Midbrain (tissue), 1 donor: ENCODE results near the gene SPOCK1.
A peak's percentile ranks its signal among the peaks of the same experiment; 100 is the strongest.

Source experiments
- DNase-seq: peaks from one replicate; lab custom pipeline; 2025; lab: John Stamatoyannopoulos, UW

The SPOCK1 gene

GRCh38 chr5:137114529-137114928 is 384.6 kb downstream of the SPOCK1 start:
- DNase-seq = no peak

GRCh38 chr5:137113939-137114338 is 385.2 kb downstream of the SPOCK1 start:
- no peak for DNase-seq

DNA sequence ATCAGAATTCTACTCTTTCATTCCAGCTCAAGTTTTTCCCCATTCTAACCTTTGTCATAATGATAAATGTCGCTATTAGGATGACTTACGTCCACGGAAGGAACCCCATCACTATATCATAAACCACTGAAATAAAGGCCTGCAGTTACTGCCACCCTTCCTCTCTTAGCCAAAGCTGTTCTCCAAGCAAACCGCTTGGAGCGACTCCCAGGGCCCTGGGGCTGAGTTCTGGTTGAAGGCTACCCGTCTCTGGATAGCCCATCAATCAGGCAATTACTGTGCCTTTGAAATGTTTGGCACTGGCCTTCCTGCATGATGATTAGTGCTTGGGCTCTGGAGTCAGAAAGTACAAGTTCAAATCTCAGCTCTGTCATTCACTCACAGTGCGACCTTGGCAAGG is 386.0 kb downstream of the SPOCK1 start:
- no peak for DNase-seq

DNA sequence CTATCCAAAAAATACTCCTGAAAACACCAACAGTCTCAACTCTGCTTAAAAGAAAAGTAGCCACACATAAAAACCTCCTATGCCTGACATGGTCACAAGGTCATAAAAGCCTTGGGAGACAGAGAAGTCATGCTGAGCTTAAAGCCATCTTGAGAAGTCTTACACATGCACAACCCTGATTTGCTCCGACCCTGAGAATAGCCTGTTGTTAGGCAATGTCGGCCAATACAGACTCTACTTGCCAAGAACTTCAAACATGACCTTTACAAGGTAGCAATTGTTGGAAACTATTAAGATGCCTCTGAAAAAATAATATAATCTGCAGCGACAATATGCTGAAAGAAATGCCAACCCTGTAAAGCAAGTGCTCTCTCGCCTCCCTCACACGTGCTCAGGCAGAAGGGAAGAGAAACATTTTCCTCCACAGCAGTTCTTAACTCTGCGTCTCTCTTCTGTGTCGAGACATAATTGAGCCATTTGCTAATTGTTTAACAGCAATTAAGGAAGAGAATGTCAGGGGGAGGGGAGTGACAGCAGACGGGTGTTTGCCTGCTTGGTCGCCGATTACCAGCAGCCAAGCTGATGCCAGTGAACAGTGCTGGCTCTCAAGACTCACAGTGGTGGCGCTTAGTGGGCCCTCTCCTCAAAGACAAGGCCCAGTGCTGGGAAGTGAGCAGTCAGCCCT is 393.6 kb downstream of the SPOCK1 start:
- DNase-seq = no peak

DNA sequence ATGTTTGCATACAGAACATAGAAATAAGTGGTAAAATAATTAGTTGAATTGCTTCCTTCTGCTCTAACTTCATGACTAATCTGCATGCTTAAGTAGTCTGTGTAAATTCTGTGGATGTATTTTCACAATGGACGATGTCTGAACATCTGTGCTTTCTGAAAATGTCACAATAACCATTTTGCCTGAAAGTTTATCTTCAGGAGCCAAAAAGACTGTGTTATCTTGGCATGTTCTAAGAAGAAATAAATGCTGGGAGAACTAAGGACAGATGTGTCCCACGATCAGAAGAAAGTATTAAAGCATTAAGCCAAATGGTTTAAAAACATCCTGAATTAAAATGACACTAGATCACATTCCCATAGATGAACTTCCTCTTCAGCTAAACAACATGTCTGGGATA is 397.6 kb downstream of the SPOCK1 start:
- DNase-seq = no peak

GRCh38 chr5:137099651-137100050 is 399.5 kb downstream of the SPOCK1 start:
- DNase-seq = no peak

- DNase-seq = no peak
Observed at GRCh38 chr5:137098663-137099062, 400.5 kb downstream of the SPOCK1 start.

DNA sequence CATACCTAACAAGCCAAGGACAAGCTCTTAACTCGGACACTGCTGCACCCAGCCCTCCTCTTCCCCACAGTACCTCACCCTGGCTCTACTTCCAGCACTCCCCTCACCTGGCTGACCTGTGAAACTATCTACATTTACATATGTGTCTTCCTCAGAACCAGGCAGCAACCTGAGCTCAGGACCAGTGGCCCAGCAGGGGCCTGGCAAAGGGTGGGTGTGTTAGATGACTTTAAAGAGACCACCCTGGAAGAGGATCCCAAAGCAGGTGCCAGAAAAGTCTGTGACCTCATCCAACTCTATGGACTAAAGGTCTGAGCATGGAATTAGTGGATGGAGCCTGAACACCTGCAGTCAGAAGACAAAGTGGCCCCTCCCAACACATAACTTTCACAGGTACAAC is 400.9 kb downstream of the SPOCK1 start:
- DNase-seq = no peak

DNA sequence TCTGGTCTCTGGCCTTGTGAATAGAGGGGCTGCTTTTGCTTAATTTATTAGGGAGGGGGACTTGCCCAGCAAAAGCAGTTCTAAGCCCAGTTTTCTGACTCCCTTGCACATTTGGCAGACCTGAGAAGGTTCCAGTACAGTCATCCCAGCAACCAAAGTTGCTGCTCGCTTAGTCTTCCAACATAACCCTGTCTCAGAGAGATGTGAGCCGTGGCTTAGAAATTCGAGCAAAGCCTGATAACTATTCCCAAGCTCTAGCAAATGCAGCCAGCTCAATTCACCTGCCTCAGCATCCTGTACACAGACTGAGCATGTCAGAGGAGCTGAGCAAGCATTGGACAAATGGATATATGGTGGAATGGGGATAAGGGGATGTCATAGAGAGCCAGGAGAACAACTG is 401.9 kb downstream of the SPOCK1 start:
- DNase-seq = no peak

- no peak for DNase-seq
Observed at GRCh38 chr5:137096149-137097103, 402.7 kb downstream of the SPOCK1 start.

DNA sequence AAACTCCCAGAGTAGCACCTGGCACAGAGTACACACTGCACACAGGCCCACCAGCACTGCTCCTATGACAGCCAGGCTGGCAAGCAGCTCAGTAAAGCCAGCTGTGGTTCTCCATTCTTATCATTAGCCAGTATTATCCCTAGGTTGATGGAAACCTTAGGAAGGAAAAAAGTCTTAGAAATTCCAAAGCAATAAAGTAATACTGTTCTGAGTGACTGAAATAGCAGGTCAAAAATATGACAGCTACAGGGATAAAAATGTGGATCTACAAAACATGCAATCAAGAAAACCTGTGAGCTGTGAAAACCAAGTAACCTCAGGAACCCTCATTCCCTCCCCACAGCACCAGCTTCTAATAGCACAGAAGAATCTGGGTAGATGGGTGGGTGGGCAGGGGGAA is 403.5 kb downstream of the SPOCK1 start:
- DNase-seq = no peak

GRCh38 chr5:137092831-137093230 is 406.3 kb downstream of the SPOCK1 start:
- DNase-seq = no peak

DNA sequence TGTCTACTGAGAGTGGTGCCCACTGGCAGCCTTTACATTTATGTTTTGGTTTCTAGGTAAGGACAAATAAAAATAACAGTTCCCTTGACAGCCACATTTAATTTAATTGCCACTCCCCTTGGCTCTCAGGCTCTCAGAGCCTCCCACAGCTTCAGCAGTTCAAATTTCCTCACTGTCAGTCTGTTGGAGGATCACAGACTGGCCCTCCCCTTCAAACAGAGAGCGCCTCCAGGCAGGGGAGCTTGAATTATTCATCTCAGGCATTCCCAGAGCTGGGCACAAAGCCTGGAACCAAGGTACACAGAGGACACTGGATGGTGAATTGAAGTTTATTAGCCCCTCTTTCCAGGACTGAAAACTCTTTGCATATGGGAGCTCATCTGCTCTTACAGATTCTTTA is 407.7 kb downstream of the SPOCK1 start:
- peak; percentile 45 for DNase-seq

DNA sequence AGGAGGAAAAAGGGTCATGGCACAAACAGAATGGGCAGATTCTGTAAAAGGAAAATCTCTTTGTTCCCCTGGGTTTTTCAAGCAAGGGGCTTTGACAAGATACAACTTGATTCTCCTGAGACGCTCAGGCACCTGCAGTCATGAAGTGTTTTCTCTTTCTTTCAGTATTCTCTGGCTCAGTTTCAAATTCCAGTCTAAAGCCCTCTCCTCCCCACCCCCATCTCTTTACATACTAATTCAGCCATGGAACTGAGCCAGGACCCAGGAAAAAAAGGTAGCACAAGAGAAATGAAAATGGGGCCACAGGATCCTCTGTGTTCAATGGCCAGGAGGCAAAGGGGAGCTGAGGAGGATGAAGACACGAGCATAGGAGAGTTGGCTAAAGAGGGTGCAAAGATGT is 408.4 kb downstream of the SPOCK1 start:
- DNase-seq = no peak

DNA sequence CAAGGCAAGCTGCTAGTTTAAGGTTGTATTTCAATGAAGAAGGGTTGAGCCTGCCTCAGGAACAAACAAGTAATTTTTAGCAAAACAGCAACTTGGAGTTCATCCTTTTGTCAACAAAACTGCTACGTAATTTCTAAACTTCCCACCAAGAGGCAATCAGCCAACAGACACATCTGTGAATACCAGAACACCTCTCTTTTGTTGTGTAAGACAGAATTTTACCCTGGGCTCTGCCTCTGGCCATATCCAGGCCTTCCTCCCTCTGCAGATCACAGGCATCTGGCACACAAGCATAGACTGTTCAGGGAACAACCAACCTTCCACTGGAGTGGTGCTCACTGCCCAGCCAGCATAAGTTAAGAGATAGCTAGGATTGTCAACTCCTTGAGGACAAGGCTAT is 409.0 kb downstream of the SPOCK1 start:
- no peak for DNase-seq

GRCh38 chr5:137088175-137088574 is 411.0 kb downstream of the SPOCK1 start:
- no peak for DNase-seq

DNA sequence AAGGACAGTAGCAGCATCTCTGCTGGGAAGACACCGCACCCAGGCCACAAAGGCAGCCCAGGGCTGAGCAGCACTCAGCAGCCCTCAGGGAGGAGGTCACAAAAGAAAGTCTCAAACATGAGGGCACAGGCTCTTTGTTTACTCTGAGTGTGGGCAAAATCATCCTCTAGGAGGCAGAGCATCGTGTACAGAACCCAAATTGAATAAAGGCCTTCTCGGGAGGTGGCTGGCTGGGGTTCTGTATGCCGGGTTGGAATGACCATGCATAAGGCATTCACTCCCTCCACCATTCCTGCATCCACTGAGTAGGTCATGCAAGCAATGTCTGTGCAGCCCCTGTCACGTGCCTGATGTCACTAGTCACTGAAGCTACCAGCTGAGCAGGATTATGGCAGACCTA is 412.8 kb downstream of the SPOCK1 start:
- no peak for DNase-seq

DNA sequence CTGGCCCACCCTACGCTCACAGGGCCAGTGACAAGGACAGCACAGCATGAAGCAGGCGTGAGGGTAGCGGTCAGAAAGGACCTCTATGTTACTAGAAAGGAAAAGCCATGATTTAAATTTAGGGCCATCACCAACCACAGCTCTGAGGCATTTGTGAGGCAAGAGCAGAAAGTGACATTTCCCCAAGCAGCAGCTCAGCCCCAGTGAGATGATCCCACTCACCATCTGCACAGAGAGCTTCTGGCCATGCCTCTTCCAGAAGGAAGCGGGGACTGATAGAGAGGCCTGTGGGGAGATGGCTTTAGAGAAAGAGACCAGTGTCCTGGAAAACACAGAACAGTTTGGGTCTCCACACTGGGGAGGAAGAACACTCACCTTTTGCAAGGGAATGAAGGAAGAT is 413.9 kb downstream of the SPOCK1 start:
- DNase-seq = no peak

GRCh38 chr5:137084016-137084415 is 415.1 kb downstream of the SPOCK1 start:
- DNase-seq = no peak

DNA sequence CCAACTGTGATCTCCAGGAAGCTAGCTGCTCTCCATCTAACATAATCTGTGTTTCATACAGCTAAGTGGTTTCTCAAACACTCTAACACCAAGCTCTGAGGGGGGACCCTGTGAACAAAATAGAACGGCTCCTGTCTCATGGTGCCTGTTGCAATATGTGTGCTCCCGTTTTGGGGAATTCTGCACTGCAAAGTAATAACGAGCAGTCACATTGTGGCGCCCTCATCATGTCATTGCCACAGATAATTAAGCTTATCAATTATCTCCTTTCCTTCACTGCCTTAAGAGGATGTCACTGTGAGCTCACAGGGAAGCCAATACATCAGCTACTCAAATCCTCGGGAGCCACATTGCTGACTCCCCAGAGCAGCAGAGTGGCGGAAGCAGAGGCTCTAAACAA is 416.2 kb downstream of the SPOCK1 start:
- no peak for DNase-seq

DNA sequence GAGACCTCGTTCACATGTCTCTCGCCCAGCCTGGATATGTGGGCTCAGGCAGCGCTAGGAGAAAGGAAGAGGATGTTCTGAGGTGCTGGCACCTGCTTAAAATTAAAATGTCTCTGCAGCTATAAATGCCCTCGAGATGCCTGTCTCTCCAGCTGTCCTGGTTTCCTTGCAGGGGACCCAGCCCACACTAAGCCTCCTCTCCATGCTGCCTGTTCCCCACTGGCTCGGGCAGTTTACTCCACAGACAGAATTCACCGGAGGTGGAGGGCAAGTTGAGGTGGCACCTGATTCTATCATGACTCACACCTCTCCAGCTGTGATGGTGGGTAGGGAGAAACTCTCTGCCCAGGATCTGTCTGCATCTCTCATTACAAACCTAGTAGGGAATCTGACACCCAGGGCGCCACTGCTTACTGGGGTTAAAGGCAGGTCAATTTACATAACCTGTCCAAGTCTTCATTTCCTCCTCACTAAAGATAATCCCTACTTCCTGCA is 420.9 kb downstream of the SPOCK1 start:
- no peak for DNase-seq

DNA sequence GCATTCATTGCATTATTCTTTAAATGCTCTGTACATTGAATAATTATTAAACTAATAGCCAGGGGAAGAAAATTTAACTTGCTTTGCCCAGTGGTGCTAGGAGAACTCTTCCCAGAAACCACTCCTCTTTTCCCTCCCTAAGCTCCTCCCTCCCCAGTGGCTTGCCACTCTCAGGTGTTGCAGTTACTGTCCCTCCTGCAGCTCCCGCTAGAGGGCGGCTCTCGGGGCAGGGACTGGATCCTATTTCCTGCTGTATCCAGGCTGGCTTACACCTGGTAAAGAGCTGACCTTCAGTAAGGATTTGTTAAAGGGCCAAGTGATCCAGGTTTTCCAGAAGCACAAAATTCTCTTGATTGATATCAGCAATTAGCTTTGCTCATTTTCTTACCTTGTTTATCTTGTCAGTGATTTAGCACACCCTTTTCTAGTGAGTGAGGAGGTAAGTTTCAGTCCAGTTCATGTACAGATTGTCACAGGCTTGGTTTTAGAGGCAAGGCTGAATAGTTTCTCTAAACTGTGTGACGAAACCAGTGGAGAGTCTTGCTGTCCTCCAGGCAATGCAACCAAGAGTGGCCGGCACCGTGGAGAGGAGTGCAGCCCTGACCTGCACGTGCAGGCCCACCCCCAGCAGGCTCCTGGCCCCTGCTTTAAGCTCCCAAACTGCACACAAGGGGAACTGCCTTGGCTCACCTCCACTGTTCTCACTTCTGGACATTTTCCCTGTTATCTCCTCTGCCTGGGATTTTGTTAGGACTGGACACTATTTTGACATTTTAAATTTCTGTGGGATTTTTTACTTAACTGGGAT is 423.8 kb downstream of the SPOCK1 start:
- DNase-seq = no peak
